ENCODE results near the gene ZNF423.

Gene ZNF423

GRCh38 chr16:49470513-49470991 is 385.4 kb downstream of the ZNF423 start:
- no peaks in the 10 kb centered on the region for H3K9me2 ChIP-seq (replicated peaks; ENCODE audit: control insufficient read depth, low read length)
- no peak overlapping the region for H3K27ac ChIP-seq (ENCODE audit: low read depth, low read length)
- H3F3A ChIP-seq (ENCODE audit: control insufficient read depth, insufficient read depth) = no peaks in the 10 kb centered on the region
- no peaks in the 10 kb centered on the region for H3K79me2 ChIP-seq (ENCODE audit: control insufficient read depth, low read length)
- H3K27me3 ChIP-seq (ENCODE audit: control insufficient read depth, low read length) = no peaks in the 10 kb centered on the region
- TF ChIP-seq CTCF (IDR thresholded peaks at IDR 0.05; ENCODE audit: low read depth, low read length, poor library complexity, severe bottlenecking) (no peak), EZH2phosphoT487 (IDR thresholded peaks at IDR 0.05; ENCODE audit: borderline replicate concordance, low read length) (no peak)
- no peaks in the 10 kb centered on the region for H4K20me1 ChIP-seq (ENCODE audit: control insufficient read depth, insufficient read depth, low read depth, low read length)
- no peaks in the 10 kb centered on the region for H3K36me3 ChIP-seq (ENCODE audit: control insufficient read depth, low read length)
- H3K4me1 ChIP-seq (ENCODE audit: control insufficient read depth, low read length) = peaks cover 8% of the 10 kb centered on the region
- H3K9me3 ChIP-seq (ENCODE audit: control insufficient read depth, insufficient read depth, low read length) = no peaks in the 10 kb centered on the region
- no peak overlapping the region for H3K4me2 ChIP-seq (ENCODE audit: low read length)
- no peak overlapping the region for H3K4me3 ChIP-seq (ENCODE audit: low read length)

GRCh38 chr16:49469930-49470451 is 385.9 kb downstream of the ZNF423 start:
- peaks cover 8% of the 10 kb centered on the region for H3K4me1 ChIP-seq (ENCODE audit: control insufficient read depth, low read length)
- H3K79me2 ChIP-seq (ENCODE audit: control insufficient read depth, low read length) = no peaks in the 10 kb centered on the region
- no peaks in the 10 kb centered on the region for H3K36me3 ChIP-seq (ENCODE audit: control insufficient read depth, low read length)
- H3K4me3 ChIP-seq (ENCODE audit: low read length) = no peak overlapping the region
- H4K20me1 ChIP-seq (ENCODE audit: control insufficient read depth, insufficient read depth, low read depth, low read length) = no peaks in the 10 kb centered on the region
- no peaks in the 10 kb centered on the region for H3F3A ChIP-seq (ENCODE audit: control insufficient read depth, insufficient read depth)
- no peak overlapping the region for H3K27ac ChIP-seq (ENCODE audit: low read depth, low read length)
- no peaks in the 10 kb centered on the region for H3K9me2 ChIP-seq (replicated peaks; ENCODE audit: control insufficient read depth, low read length)
- H3K9me3 ChIP-seq (ENCODE audit: control insufficient read depth, insufficient read depth, low read length) = no peaks in the 10 kb centered on the region
- no peak overlapping the region for H3K4me2 ChIP-seq (ENCODE audit: low read length)
- TF ChIP-seq EZH2phosphoT487 (IDR thresholded peaks at IDR 0.05; ENCODE audit: borderline replicate concordance, low read length) = no peak
- TF ChIP-seq CTCF (IDR thresholded peaks at IDR 0.05; ENCODE audit: low read depth, low read length, poor library complexity, severe bottlenecking) = no peak
- no peaks in the 10 kb centered on the region for H3K27me3 ChIP-seq (ENCODE audit: control insufficient read depth, low read length)

GRCh38 chr16:49469311-49469670 is 386.6 kb downstream of the ZNF423 start:
- no peaks in the 10 kb centered on the region for H3K36me3 ChIP-seq (ENCODE audit: control insufficient read depth, low read length)
- H3K79me2 ChIP-seq (ENCODE audit: control insufficient read depth, low read length) = no peaks in the 10 kb centered on the region
- H3K4me2 ChIP-seq (ENCODE audit: low read length) = peak overlapping the region; percentile 15; the same call in 1 of the 2 replicates
- no peak for TF ChIP-seq CTCF (IDR thresholded peaks at IDR 0.05; ENCODE audit: low read depth, low read length, poor library complexity, severe bottlenecking)
- no peak for TF ChIP-seq EZH2phosphoT487 (IDR thresholded peaks at IDR 0.05; ENCODE audit: borderline replicate concordance, low read length)
- H3K4me3 ChIP-seq (ENCODE audit: low read length) = no peak overlapping the region
- H3K27ac ChIP-seq (ENCODE audit: low read depth, low read length) = no peak overlapping the region
- no peaks in the 10 kb centered on the region for H4K20me1 ChIP-seq (ENCODE audit: control insufficient read depth, insufficient read depth, low read depth, low read length)
- H3K9me2 ChIP-seq (replicated peaks; ENCODE audit: control insufficient read depth, low read length) = no peaks in the 10 kb centered on the region
- no peaks in the 10 kb centered on the region; the same call in 1 of the 2 replicates for H3F3A ChIP-seq (ENCODE audit: control insufficient read depth, insufficient read depth)
- no peaks in the 10 kb centered on the region for H3K9me3 ChIP-seq (ENCODE audit: control insufficient read depth, insufficient read depth, low read length)
- no peaks in the 10 kb centered on the region for H3K27me3 ChIP-seq (ENCODE audit: control insufficient read depth, low read length)
- H3K4me1 ChIP-seq (ENCODE audit: control insufficient read depth, low read length) = peaks cover 15% of the 10 kb centered on the region

Measured in DOHH2 (cell line).